ENCODE data around the gene SRGAP2.
A peak's percentile ranks its signal among the peaks of the same experiment; 100 is the strongest.
"Not testable (repeated sequence)": the region's sequence is repeated elsewhere in the genome, so short reads cannot be mapped to it uniquely, and the experiment has no call there.

The SRGAP2 gene

GRCh38 chr1:206203364-206204158 is at the start of gene SRGAP2:
SRGAP2 (plus strand) TSS chr1:206203541; CDS start chr1:206205971, 2,430 bp downstream.
- not testable (repeated sequence) for H3K27ac ChIP-seq

GRCh38 chr1:206167350-206168029 is 35.9 kb upstream of the SRGAP2 start:
- H3K27ac ChIP-seq, result not testable (repeated sequence)

DNA sequence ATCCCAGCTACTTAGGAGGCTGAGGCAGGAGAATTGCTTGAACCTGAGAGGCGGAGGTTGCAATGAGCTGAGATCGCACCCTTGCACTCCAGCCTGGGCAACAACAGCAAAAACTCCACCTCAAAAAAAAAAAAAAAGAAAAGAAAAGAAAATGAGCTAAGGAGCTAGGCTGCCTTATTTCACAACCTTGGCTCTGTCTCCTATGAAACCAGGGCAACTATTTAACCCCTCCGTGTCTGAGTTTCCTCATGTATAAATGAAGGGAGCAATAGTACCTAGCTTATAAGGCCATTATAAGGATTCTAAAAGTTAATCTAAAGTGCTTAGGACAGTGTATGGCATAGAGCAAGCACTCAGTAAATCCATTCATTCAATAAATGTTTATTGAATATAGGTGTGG is 33.5 kb upstream of the SRGAP2 start:
- H3K27ac ChIP-seq, result not testable (repeated sequence)

DNA sequence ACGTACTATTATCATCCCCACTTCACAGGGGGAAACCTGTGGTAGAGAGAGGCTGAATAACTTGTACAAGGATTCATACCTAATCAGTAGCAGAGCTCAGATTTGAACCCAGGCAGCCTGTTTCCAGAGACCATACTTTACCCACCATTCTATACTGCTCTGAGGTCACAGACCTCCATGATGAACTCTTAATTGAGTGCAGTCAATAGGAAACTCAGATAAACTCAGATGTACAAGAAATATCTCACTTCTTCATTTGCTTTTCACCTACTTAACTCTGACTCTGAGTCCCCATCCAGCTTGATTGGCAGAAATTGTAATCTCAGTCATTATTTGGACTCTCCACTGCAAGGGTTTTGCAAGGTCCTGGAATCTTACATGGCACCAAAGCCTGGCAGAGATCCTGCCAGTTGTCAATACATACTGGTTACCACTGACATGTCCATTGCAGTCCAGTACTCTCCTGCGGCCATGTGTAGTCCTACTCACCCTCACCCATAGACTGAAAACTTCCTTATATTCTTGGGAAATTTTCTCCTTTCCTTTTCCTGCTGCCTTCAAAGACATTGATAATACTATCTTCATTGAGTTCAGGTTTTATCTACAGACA is 30.1 kb upstream of the SRGAP2 start:
- H3K27ac ChIP-seq, result not testable (repeated sequence)

DNA sequence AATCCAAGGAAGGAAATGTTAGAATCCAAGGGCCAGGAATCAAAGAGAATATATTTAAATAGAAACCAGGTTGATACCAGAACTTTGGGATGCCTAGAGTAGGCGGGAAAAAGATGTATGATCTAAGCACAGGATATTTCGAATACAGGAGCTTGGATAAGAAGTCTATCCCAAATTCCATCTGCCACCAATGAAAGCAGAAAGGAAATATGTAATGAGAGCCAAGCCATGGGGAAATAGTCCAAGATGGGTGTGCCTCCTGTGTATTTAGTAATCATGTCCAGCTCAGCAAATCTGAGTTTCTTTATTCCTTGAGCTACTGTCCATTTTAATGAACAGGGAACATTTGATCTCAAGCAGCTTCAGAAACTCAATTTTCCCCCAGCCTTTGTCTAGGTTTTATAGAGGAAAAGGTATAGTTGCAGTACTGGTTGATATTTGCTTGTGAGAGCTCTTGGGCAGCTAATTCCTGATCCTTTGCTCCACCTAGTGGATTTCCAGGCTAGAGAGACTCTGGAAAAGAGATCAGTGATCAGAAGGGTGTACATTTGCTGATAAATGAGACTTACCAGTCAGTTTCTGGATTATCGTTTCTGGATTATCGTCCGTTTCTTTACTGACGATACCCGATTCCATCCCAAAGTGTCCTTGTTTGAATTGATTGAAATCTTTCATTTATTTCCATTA is 29.0 kb upstream of the SRGAP2 start:
- peak; percentile 34 for TF ChIP-seq CTCF (IDR thresholded peaks at IDR 0.05)
- not testable (repeated sequence) for H3K27ac ChIP-seq

DNA sequence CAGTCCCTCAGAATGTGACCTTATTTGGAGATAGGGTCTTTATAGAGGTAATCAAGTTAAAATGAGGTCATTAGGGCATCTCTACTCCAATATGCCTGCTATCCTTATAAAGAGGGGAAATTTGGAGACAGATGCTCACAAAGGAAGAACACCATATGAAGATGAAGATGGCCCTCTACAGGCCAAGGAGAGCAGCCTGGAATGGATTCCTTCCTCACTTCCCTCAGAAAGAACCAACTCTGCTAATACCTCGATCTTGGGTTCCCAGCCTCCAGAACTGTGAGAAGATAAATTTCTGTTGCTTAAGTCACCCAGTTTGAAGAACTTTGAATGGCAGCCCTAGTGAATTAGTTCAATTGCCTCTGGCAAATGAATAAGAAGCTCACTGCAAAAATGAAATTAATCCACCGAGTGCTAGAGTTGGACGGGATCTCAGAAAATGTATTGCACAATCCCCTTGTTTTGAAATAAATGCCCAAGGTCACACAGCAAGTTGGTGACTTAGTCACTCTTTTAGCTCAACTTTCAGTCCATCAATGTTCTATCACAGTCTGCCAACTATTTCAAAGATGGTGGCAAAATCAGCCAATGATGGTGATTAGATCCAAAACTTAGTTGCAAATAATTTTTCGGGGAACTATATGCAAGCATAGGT is 27.8 kb upstream of the SRGAP2 start:
- not testable (repeated sequence) for H3K27ac ChIP-seq

GRCh38 chr1:206176114-206176502 is 27.2 kb upstream of the SRGAP2 start:
- H3K27ac ChIP-seq, result not testable (repeated sequence)

GRCh38 chr1:206178061-206178989 is 25.0 kb upstream of the SRGAP2 start:
- H3K27ac ChIP-seq, result not testable (repeated sequence)

- not testable (repeated sequence) for H3K27ac ChIP-seq
These were observed 23.7 kb upstream of the SRGAP2 start for GRCh38 chr1:206179666-206180065.

DNA sequence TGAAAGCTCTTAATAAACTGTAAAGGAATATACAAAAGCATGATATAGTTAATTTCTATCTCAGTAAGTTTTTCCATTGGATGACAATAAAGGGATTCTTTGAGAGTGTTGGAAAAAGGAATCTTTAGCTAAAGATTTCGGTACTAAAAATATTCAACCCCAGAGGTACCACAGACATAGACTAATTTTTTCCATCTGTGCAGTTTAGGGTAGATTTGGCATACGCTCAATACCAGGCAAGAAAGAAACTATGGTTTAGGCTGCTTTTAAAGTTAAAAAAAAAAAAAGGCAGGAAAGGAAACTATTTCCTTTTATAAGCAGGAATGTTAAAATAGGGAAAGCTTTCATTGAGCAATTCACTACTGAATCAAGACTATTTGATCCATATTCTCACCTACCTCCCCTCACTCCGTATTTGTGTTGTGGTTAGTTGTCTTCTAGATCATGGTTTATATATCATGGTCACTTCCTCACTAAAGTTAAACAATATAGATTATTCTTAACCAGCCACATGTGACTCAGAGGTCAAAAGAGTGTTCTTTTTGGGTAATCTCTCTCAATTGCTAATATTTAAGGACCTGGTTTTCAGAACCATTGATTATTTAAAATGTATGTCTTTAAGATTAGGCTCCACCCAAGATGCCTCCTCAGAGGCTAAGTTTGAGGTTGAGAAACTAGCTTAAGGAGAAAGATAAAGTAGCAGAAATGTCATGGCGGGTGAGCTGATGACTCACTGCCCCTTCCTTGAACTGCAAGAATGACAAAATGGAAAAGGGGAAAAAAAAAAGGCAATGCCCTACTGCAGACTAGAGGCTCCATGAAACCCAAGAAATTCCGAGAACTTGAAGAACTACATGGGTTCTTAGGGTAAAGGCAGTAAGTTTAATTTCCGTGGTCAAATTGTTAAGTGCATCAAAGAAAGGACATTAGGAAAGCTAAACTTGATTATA is 20.7 kb upstream of the SRGAP2 start:
- not testable (repeated sequence) for H3K27ac ChIP-seq

DNA sequence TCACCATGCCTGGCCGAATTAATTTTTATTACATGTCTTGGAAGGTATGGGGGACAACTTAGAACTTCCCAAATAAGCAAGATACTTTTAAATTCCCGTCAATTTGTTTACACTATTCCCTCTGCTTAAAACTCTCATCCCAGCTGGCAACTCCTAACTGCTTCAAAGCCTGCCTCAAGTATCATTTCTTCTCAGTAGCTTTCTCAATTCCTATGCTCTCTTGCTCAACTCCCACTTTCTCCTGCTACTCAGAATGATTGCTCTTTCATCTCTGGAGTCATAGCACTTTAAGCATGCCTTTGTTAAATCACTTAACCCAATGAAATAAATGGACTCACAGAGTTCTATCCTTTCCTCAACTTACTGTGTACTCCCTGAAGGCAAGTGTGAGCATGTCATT is 19.6 kb upstream of the SRGAP2 start:
- H3K27ac ChIP-seq, result not testable (repeated sequence)

DNA sequence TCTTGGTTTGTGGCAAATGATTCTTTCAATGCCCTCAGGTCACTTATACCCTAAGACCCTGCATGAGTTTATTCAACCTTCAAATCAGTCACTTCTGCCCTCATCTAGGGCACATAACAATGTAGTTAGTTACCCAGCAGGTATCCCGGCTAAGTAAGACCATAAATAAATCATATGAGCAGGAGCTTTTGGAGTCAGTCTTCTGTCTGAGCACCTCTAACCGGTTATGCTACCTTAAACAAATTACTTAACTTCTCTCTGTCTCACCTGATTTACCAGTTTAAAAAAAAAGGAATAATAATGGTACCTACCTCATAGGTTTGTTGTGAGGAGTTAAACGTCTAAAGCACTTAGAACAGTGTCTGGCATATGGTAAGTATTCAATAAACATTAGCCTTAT is 17.6 kb upstream of the SRGAP2 start:
- H3K27ac ChIP-seq, result not testable (repeated sequence)

DNA sequence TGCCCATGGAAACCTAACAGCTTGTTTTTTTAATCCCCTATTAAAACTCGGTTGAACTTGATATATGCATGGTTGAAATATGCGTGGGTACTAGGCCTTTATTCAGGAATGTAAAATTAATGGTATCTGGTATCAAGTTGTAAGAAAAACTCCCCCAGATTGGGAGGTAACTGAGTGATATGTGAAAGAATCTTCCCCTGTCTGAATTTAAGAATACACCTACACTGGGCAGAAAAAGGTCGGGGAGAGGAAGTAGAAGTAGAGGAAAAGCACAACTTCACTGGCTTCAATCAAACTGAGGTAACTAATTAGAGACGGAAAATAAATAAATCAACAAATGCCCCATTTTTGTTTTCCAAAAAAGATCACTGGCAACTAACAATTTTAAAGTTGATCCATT is 16.5 kb upstream of the SRGAP2 start:
- H3K27ac ChIP-seq, result not testable (repeated sequence)

DNA sequence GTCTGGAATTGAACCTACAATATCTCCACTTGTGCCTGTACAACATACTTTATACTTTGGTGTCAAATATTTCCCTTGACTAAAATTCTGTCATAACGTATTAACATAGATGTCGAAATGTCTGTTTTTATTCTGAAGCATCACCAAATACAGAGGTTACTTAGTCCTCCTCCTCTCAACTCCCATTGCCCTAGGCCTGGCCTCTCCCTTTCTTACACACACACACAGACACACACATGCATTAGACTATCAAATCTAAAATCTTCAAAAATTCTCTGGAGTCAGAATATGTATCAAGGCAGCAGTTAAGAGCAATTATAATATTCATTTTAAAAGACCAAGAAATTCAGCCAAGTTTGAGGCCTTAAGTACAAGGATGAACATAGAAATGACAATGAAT is 8.2 kb upstream of the SRGAP2 start:
- H3K27ac ChIP-seq, result not testable (repeated sequence)

GRCh38 chr1:206196748-206197424 is 6.5 kb upstream of the SRGAP2 start:
- H3K27ac ChIP-seq, result not testable (repeated sequence)

GRCh38 chr1:206202789-206203363 is 465 bp upstream of the SRGAP2 start, which contains the start of gene FAM72A:
FAM72A (minus strand) TSS chr1:206202839; CDS start chr1:206202025, 814 bp downstream.
- not testable (repeated sequence) for H3K27ac ChIP-seq

- H3K27ac ChIP-seq, result not testable (repeated sequence)
These were observed 794 bp downstream of the SRGAP2 start for GRCh38 chr1:206204159-206204511.

Data from 22Rv1 (cell line).